RKO (cell line): ENCODE data around the gene DNAL1.

Experiments used
- DNase-seq: peaks from one replicate; pipeline ENCODE4 v3.0.0-alpha.2; 2016; ENCODE audit warnings: low spot score

Gene DNAL1

GRCh38 chr14:73725116-73726024 is 80.6 kb downstream of the DNAL1 start:
- no peak for DNase-seq

DNA sequence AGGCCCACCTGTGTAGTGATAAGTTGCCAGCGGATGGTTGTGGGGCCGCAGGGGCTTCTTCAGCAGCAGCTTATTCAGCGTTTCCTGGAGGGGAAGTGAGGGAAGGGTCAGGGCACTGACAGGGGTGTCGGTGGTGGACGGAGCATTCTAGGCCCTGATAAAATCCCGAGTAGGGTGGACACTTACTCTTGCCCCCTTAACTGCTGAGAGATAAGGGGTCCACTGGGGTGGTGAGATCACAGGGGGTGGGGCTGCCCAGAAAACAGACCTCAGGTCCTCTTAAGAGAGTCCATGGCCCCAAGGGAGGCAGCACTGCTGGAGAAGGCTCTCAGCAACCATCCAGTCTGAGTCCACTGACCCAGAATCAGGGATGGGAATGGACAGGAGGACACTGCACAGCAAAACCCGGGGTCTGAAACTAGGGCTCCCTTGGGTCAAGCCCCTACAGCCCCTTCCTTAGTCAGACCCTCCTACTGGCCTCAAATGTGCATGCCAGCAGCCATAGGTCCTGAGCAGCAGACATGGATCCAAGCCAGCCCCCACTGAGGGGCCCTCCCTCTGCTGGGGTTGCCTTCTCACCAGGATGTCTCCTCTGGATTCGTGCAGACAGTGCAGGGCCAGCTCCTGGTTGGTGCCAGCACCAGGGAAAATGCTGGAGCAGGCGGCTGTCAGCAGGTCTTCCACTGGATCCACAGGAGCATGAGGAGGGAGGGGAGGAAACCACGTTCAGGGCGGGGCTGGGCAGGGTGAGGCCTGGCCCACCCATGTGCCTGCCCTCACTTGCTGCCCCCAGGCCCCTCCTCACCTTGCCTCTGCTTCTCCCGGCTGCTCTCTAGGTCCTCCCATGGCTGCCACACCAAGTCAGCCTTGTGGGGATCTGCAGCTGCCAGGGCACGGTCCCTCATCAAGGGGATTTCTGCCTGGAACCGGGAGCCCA is 81.5 kb downstream of the DNAL1 start:
- no peak for DNase-seq

- DNase-seq: no peak
Measured at GRCh38 chr14:73727166-73727565, 82.4 kb downstream of the DNAL1 start.

DNA sequence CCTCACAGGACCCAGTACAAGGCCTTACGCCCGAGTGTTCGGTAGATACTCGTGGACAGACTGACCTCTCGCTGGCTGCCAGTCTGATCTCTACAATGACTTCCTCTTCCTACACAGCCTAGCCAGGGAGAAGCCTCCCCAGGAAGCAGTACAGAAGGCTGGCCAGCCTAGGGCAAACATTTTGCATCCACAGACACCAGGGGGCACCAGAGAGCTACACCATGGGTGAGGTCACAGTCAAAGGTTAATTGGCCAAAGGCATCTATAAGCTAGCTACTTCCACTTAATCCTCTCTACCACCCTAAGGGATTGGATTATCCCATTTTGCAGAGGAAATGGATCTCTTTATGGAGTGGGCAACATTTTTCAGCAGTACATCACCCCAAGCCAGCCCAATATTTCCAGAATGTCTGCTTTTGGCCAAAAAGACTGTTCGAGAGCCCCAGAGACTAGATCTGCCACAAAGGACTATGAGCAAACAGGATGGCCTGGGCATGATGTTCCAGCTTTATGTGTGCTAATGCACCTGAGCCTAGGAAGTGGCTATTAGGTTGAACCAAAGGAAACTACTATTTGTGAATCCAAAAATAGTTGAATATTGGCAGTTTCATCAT is 84.0 kb downstream of the DNAL1 start:
- DNase-seq: peak; percentile 79

DNA sequence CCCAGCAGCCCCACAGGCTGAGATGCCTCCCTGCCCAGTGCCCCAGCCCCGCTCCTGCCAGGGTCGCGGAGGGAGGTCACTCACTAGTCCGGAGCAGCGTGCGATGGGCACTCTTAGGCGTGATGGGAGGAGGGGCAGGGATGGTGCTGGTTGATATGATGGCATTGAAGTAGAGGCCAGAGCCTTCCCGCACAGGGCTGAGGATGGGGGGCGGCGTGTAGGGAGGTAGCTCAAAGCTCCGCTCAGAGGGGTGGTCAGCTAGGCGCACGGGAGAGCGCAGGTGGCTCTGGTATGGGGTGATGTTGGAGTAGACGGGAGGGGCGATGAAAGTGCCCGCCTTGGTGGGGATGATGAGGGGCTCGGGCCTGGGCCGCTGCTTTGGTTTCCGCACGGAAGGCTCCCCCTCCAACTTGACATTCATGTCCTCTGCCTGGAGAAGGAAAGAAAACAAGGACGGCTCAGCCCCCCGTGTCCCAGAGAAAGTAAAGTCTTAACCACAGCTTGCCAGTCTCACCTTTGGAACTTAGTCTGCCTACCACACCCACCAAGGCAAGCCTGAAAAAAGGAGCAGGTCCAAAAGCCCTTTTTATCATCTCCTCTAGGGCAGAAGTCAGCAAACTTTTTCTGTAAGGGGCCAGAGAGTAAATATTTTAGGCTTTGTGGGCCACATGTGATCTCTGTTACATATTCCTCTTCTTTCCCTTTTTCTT is 84.9 kb downstream of the DNAL1 start:
- DNase-seq: no peak

- DNase-seq: no peak
Measured at GRCh38 chr14:73731111-73731510, 86.3 kb downstream of the DNAL1 start.

- DNase-seq: no peak
Measured at GRCh38 chr14:73732006-73732405, 87.2 kb downstream of the DNAL1 start.

DNA sequence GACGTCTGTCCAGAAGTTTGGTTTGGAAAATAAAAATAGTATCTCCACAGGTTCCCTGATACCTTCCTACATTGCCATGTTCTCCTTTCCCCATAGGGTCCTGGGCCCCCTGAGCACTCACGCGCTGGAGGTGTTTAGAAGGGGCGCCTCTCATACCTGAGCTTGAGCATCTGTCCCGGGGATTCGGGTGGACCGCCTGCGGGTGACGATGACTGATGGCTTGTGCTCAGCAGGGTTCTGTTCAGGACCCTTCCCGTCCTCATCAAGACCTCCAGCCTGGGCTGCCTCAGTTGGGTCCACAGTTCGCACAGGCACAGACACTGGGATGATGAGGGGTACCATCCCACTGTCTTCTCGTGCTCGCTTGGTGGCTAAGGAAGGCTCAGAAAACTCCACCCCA is 92.1 kb downstream of the DNAL1 start:
- DNase-seq: no peak

- no peak for DNase-seq
Measured at GRCh38 chr14:73738518-73739173, 93.9 kb downstream of the DNAL1 start.

DNA sequence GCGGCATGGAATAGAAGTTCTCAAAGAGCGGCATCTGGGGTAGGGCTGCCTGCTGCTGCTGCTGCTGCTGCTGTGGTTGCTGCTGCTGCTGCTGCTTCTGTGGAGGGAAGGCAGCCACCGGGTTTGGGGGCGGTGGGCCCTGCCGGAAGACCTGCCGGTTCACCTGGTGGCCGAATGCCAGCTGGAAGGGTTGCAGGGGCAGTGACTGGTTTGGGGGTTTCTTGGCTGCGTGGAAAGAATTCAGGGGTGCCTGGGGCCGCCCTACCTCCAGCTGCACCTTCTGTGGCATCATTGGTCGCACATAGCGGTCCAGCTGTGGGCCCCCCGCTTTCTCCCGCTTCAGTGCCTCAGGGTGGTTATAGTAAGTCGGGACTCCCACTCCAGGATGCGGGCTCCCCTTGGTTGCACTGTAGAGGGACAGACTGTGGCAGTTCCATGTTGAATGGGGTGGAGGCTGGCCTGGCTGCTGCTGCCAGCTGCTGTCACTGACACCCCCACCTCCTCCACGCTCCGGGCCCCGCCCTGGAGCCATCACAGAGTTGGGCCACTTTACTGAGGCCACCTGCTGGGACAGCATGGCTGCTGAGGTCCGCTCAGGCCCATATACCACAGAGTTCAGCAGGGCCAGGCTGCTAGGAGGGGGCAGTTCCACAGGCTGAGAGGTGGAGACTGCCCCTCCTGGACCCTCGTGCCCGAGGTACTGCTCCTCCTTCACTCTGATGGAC is 94.5 kb downstream of the DNAL1 start:
- DNase-seq: no peak

GRCh38 chr14:73739899-73740617 is 95.3 kb downstream of the DNAL1 start:
- DNase-seq: no peak

DNA sequence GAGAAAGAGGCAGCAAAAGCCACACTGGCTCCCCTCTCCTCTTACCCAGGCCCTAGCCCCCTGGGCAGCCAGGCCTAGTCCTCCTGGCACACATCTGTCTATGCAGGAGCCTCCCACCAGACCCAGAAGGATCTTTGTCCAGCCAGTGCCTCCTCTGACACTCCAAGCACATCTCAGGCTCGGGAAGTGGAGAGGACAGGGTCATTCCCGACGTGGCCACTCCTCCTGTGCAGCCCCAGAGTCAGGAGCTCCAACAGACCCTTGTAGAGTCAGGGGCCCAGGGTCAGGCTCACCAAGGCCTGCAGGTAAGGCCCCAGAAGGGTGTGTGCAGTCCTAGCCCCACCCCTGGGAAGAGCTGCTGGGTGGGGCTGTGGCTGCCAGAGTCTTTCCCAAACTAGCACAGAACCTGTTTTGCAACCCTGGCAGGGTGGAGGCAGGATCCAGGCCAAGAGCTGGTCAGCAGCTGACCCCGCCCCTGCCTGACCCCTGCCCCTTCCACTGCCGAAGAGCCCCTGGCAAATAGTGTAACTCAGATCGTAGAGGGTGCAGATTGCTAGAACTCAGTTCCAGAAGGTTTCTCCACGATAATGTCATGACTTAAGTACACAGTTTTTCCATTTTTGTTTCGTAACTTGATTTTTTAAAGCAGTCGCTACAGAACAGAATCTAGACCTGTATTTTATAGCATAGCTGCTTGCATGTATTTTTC is 96.0 kb downstream of the DNAL1 start:
- no peak for DNase-seq

GRCh38 chr14:73741386-73741875 is 96.6 kb downstream of the DNAL1 start:
- DNase-seq: no peak

DNA sequence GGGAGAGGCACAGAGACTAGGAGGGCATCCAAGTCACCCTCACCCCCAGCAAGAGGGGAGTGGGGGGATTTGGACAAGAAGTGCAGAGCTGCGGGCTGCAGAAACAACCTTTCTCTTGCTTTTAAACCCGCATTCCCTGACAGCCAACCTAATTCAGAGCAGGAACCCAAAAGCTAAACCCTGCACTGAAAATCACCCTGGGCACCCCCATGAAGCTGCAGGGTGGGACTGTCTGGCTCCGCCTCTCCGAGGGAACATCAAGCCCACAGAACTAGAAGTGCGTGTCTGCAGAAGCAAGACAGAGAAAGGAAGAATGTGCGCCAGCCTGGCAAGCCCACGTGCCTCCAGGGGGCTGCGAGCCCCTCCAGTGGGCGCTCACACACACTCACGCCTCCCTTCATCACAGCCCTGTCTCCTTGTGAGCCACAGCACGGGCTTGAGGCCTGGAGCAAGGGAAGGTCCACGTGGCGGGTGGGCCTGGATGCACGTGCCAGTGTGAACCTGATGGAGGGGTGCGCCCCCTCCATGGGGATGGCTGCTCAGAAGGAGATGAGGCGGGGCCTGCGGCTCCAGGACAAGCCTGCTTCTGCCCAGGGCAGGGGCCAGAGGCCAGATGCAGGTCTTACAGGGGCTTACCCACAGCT is 97.2 kb downstream of the DNAL1 start:
- DNase-seq: no peak

DNA sequence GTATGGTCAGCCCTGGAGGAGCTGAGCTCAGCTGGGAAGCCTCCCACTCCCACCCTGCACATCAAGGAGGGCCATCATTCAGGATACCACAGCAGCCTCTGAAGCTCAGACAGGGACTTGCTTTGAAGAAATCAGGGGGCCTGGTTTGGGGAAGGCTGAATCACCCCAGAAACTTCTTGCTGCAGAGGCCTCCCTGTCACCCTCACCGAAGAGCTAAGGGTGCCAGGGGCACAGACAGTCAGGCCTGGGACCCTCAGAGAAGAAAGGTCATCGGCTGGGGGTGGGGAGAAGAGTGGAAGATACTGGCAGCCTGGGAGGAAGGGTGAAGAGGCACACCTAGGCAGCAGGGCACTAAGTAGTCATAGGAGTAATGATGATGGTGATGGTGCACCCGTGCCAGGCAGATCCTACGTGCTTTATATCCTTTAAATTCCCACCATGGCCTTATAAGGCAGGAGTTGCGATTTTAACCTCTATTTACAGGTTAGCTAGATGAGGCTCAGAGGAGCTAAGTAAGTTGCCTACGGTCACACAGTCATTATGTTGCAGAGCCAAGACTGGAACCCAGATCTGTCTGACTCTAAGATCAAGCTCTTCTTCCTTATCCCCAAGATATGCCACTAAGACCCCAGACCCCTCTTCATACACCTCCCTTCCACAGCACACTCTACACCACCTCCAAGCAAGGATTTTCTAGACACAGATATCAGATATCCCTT is 97.9 kb downstream of the DNAL1 start:
- no peak for DNase-seq

- no peak for DNase-seq
Measured at GRCh38 chr14:73743431-73743931, 98.7 kb downstream of the DNAL1 start.

DNA sequence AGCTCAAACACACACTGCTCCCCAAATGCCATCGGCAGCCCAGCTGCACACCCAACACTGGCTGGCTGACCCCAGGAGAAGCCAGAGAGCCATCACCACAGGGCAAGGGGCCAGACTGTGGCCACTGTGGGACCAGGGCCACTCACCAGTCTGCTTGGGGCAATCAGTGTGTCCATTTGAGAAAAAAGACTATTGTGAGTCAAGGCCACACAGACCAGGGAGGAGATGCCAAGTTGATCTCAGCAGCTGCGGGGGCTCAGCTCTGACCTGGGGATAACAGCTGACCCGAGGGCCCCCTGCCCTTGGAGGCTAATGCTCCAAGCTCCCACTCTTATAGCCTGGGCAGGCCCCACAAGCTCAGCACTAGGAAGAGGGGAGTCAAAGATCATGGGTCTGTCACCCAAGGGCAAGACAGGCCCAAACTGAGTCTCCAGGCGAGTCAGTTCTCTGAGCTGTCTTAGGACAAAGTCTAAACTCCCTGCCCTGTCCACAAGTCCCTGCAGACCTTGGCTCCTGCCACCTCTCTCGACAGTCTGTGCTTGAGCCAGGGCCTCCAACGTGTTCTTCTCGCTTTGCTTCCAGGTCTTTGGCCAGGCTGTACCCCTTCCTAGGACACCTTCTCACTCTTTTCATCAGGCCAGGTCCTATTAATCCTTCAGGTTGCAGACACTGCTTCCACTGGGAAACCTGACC is 99.5 kb downstream of the DNAL1 start:
- DNase-seq: no peak
